ENCODE data around the gene PRRG3. TPM values are rescaled to one million over a fixed set of nuclear protein-coding genes. Genes with fewer than 3 reads are reported as not detected.

The PRRG3 gene
- total RNA-seq, 3 donors from 2014 or later, result 1.3 to 2.3 (median 1.8) TPM

GRCh38 chrX:151697522-151697921 is 2.3 kb downstream of the PRRG3 start:
- TF ChIP-seq POLR2AphosphoS5 (IDR thresholded peaks at IDR 0.05) (peak in 1 of 3 donors; percentile 14), CTCF (IDR thresholded peaks at IDR 0.05) (no peak)
- Histone ChIP-seq H3K4me1 (no peaks in the 10 kb centered on the region), H3K27ac (peak overlapping the region in 1 of 2 donors; percentile 77), H3K9me3 (no peaks in the 10 kb centered on the region), H3K36me3 (no peaks in the 10 kb centered on the region), H3K27me3 (peaks cover 0 to 45% of the 10 kb centered on the region in 2 donors), H3K4me3 (peak overlapping the region in 1 of 3 donors; percentile 37)
- DNase-seq (ENCODE audit: low spot score in 2 of 2), result no peak
- intact Hi-C loops (cut with DNase I; ENCODE audit: low total_unique reads), result no loop called here

GRCh38 chrX:151698485-151698884 is 3.2 kb downstream of the PRRG3 start:
- no peak overlapping the region for H3K27ac ChIP-seq
- H3K36me3 ChIP-seq, result no peaks in the 10 kb centered on the region
- H3K9me3 ChIP-seq, result no peaks in the 10 kb centered on the region
- H3K4me1 ChIP-seq, result no peaks in the 10 kb centered on the region
- TF ChIP-seq POLR2AphosphoS5 (IDR thresholded peaks at IDR 0.05) (no peak), CTCF (IDR thresholded peaks at IDR 0.05) (no peak), POLR2A (IDR thresholded peaks at IDR 0.05) (no peak)
- DNase-seq (ENCODE audit: low spot score in 2 of 2), result no peak
- H3K4me3 ChIP-seq, result no peak overlapping the region
- H3K27me3 ChIP-seq, result peaks cover 0 to 37% of the 10 kb centered on the region in 2 donors
- intact Hi-C loops (cut with DNase I; ENCODE audit: low total_unique reads), result no loop called here

- intact Hi-C loops (cut with DNase I; ENCODE audit: low total_unique reads), result no loop called here
- no peak for DNase-seq (ENCODE audit: low spot score in 2 of 2)
- Histone ChIP-seq H3K9me3 (no peaks in the 10 kb centered on the region), H3K4me3 (no peak overlapping the region), H3K36me3 (no peaks in the 10 kb centered on the region), H3K27me3 (peaks cover 0 to 29% of the 10 kb centered on the region in 2 donors), H3K4me1 (no peaks in the 10 kb centered on the region), H3K27ac (no peak overlapping the region)
- no peak for TF ChIP-seq POLR2A (IDR thresholded peaks at IDR 0.05)
Measured at GRCh38 chrX:151699746-151700145, 4.5 kb downstream of the PRRG3 start.

- intact Hi-C loops (cut with DNase I; ENCODE audit: low total_unique reads), result no loop called here
- TF ChIP-seq CTCF (IDR thresholded peaks at IDR 0.05) (no peak), POLR2AphosphoS5 (IDR thresholded peaks at IDR 0.05) (no peak), POLR2A (IDR thresholded peaks at IDR 0.05) (no peak)
- DNase-seq (ENCODE audit: low spot score in 2 of 2), result no peak
- Histone ChIP-seq H3K4me3 (no peak overlapping the region), H3K4me1 (no peaks in the 10 kb centered on the region), H3K27ac (no peak overlapping the region), H3K9me3 (no peaks in the 10 kb centered on the region), H3K27me3 (peaks cover 0 to 24% of the 10 kb centered on the region in 2 donors), H3K36me3 (no peaks in the 10 kb centered on the region)
Measured at GRCh38 chrX:151700581-151700980, 5.3 kb downstream of the PRRG3 start.

GRCh38 chrX:151701071-151701470 is 5.8 kb downstream of the PRRG3 start:
- Histone ChIP-seq H3K4me1 (no peaks in the 10 kb centered on the region), H3K36me3 (no peaks in the 10 kb centered on the region), H3K4me3 (no peak overlapping the region), H3K27me3 (peaks cover 0 to 21% of the 10 kb centered on the region in 2 donors), H3K9me3 (no peaks in the 10 kb centered on the region), H3K27ac (no peak overlapping the region)
- intact Hi-C loops (cut with DNase I; ENCODE audit: low total_unique reads), result no loop called here
- no peak for DNase-seq (ENCODE audit: low spot score in 2 of 2)
- TF ChIP-seq POLR2AphosphoS5 (IDR thresholded peaks at IDR 0.05) (no peak), POLR2A (IDR thresholded peaks at IDR 0.05) (no peak), CTCF (IDR thresholded peaks at IDR 0.05) (no peak)

- intact Hi-C loops (cut with DNase I; ENCODE audit: low total_unique reads), result no loop called here
- Histone ChIP-seq H3K4me1 (no peaks in the 10 kb centered on the region), H3K36me3 (no peaks in the 10 kb centered on the region), H3K27ac (no peak overlapping the region), H3K27me3 (peaks cover 0 to 23% of the 10 kb centered on the region in 2 donors), H3K9me3 (no peaks in the 10 kb centered on the region), H3K4me3 (no peak overlapping the region)
- DNase-seq (ENCODE audit: low spot score in 2 of 2), result no peak
- no peak for TF ChIP-seq POLR2AphosphoS5 (IDR thresholded peaks at IDR 0.05)
- no peak for TF ChIP-seq CTCF (IDR thresholded peaks at IDR 0.05)
- no peak for TF ChIP-seq POLR2A (IDR thresholded peaks at IDR 0.05)
Measured at GRCh38 chrX:151701531-151701930, 6.3 kb downstream of the PRRG3 start.

Measured in breast epithelium (tissue), 4 donors.